Mesodermal cell (in vitro differentiated cells): ENCODE results near the gene CACNG4.

Experiments
- H3K27ac ChIP-seq: 2 replicates; pipeline ENCODE4 v1.7.0; 2013; ENCODE audit warnings: mild to moderate bottlenecking, low read depth, low read length, moderate library complexity; ENCODE audit not compliant: severe bottlenecking
- H3K36me3 ChIP-seq: 2 replicates; pipeline ENCODE4 v1.7.1; 2013; ENCODE audit warnings: mild to moderate bottlenecking, low read length, moderate library complexity; ENCODE audit not compliant: control insufficient read depth, insufficient read depth
- H3K4me1 ChIP-seq: one replicate; pipeline ENCODE4 v1.7.1; 2013; ENCODE audit warnings: mild to moderate bottlenecking, low read length; ENCODE audit not compliant: insufficient read depth, control insufficient read depth, poor library complexity, severe bottlenecking
- H3K4me3 ChIP-seq: 2 replicates; pipeline ENCODE4 v1.7.0; 2013; ENCODE audit warnings: low read length, control low read depth, mild to moderate bottlenecking; ENCODE audit not compliant: insufficient read depth, poor library complexity, severe bottlenecking; ENCODE audit errors: extremely low read depth
- H3K9me3 ChIP-seq: 2 replicates; pipeline ENCODE4 v1.7.1; 2013; ENCODE audit warnings: mild to moderate bottlenecking, low read length, moderate library complexity; ENCODE audit not compliant: control insufficient read depth
- WGBS, 2 experiments: methylation state at CpG; one replicate each; pipeline ENCODE4 v1.1.5; 2013; ENCODE audit warnings: missing lambda C conversion rate in 2 of 2; ENCODE audit not compliant: insufficient coverage in 2 of 2; 5-methylcytosine and 5-hydroxymethylcytosine counted together

Gene CACNG4

GRCh38 chr17:66995944-66996343 is 31.4 kb downstream of the CACNG4 start:
- no peak overlapping the region for H3K27ac ChIP-seq
- no peak overlapping the region for H3K4me3 ChIP-seq
- H3K36me3 ChIP-seq, result no peaks in the 10 kb centered on the region
- WGBS, 2 experiments, result 88 to 92% methylated on average over 5 to 7 of the region's 7 CpGs
- no peaks in the 10 kb centered on the region for H3K9me3 ChIP-seq
- H3K4me1 ChIP-seq, result no peaks in the 10 kb centered on the region

GRCh38 chr17:66996926-66997325 is 32.4 kb downstream of the CACNG4 start:
- Histone ChIP-seq H3K4me1 (no peaks in the 10 kb centered on the region), H3K27ac (no peak overlapping the region), H3K9me3 (no peaks in the 10 kb centered on the region), H3K4me3 (no peak overlapping the region), H3K36me3 (no peaks in the 10 kb centered on the region)
- WGBS, 2 experiments, result 92 to 93% methylated on average over 5 of the region's 5 CpGs

- H3K4me3 ChIP-seq, result no peak overlapping the region
- H3K27ac ChIP-seq, result no peak overlapping the region
- no peaks in the 10 kb centered on the region for H3K36me3 ChIP-seq
- 100% methylated on average over 1 to 2 of the region's 2 CpGs for WGBS, 2 experiments
- no peaks in the 10 kb centered on the region for H3K4me1 ChIP-seq
- H3K9me3 ChIP-seq, result no peaks in the 10 kb centered on the region
Measured at GRCh38 chr17:67003231-67003630, 38.7 kb downstream of the CACNG4 start.

GRCh38 chr17:67004181-67004580 is 39.7 kb downstream of the CACNG4 start:
- WGBS, 2 experiments, result 88 to 96% methylated on average over 4 to 6 of the region's 11 CpGs
- Histone ChIP-seq H3K9me3 (no peaks in the 10 kb centered on the region), H3K27ac (no peak overlapping the region), H3K4me1 (no peaks in the 10 kb centered on the region), H3K4me3 (no peak overlapping the region), H3K36me3 (no peaks in the 10 kb centered on the region)

GRCh38 chr17:67007266-67007665 is 42.8 kb downstream of the CACNG4 start:
- Histone ChIP-seq H3K4me1 (no peaks in the 10 kb centered on the region), H3K4me3 (no peak overlapping the region), H3K36me3 (no peaks in the 10 kb centered on the region), H3K27ac (no peak overlapping the region), H3K9me3 (no peaks in the 10 kb centered on the region)
- whole genome bisulfite sequencing, 2 experiments, result 80 to 96% methylated on average over 3 to 4 of the region's 6 CpGs

- Histone ChIP-seq H3K4me3 (no peak overlapping the region), H3K27ac (no peak overlapping the region), H3K4me1 (no peaks in the 10 kb centered on the region), H3K36me3 (no peaks in the 10 kb centered on the region), H3K9me3 (no peaks in the 10 kb centered on the region)
- 86 to 93% methylated on average over 5 to 6 of the region's 6 CpGs for WGBS, 2 experiments
Measured at GRCh38 chr17:67008101-67008500, 43.6 kb downstream of the CACNG4 start.

- Histone ChIP-seq H3K27ac (no peak overlapping the region), H3K4me1 (no peaks in the 10 kb centered on the region), H3K9me3 (no peaks in the 10 kb centered on the region), H3K4me3 (no peak overlapping the region), H3K36me3 (no peaks in the 10 kb centered on the region)
- WGBS, 2 experiments, result 88 to 92% methylated on average over 8 of the region's 9 CpGs
Measured at GRCh38 chr17:67011527-67012175, 47.1 kb downstream of the CACNG4 start.

GRCh38 chr17:67013891-67014290 is 49.4 kb downstream of the CACNG4 start:
- H3K36me3 ChIP-seq, result no peaks in the 10 kb centered on the region
- no peak overlapping the region for H3K27ac ChIP-seq
- H3K4me3 ChIP-seq, result no peak overlapping the region
- no peaks in the 10 kb centered on the region for H3K9me3 ChIP-seq
- no peaks in the 10 kb centered on the region for H3K4me1 ChIP-seq
- WGBS, 2 experiments, result 83 to 89% methylated on average over 4 of the region's 8 CpGs

GRCh38 chr17:67015001-67015400 is 50.5 kb downstream of the CACNG4 start:
- Histone ChIP-seq H3K9me3 (no peaks in the 10 kb centered on the region), H3K36me3 (no peaks in the 10 kb centered on the region), H3K27ac (no peak overlapping the region), H3K4me3 (no peak overlapping the region), H3K4me1 (no peaks in the 10 kb centered on the region)
- WGBS, 2 experiments, result 93 to 96% methylated on average over 11 of the region's 11 CpGs

GRCh38 chr17:67016039-67016762 is 51.7 kb downstream of the CACNG4 start:
- Histone ChIP-seq H3K9me3 (no peaks in the 10 kb centered on the region), H3K36me3 (no peaks in the 10 kb centered on the region), H3K4me1 (no peaks in the 10 kb centered on the region), H3K27ac (no peak overlapping the region), H3K4me3 (no peak overlapping the region)
- 81 to 88% methylated on average over 14 to 16 of the region's 17 CpGs for WGBS, 2 experiments

GRCh38 chr17:67017910-67018309 is 53.4 kb downstream of the CACNG4 start:
- H3K4me3 ChIP-seq, result no peak overlapping the region
- no peak overlapping the region for H3K27ac ChIP-seq
- H3K4me1 ChIP-seq, result no peaks in the 10 kb centered on the region
- H3K9me3 ChIP-seq, result no peaks in the 10 kb centered on the region
- 88 to 90% methylated on average over 14 of the region's 14 CpGs for WGBS, 2 experiments
- H3K36me3 ChIP-seq, result no peaks in the 10 kb centered on the region
